Panc1 (cell line): ENCODE data around the gene HLCS.

Source experiments
- CTCF ChIP-seq: fragments of 450-650 bp; IDR thresholded peaks from 2 replicates; pipeline ENCODE4 v1.5.1; 2017; ENCODE audit warnings: mild to moderate bottlenecking
- POLR2AphosphoS5 ChIP-seq: IDR thresholded peaks from 2 replicates; pipeline ENCODE4 v1.6.1; 2012; ENCODE audit warnings: mild to moderate bottlenecking, low read depth, low read length, moderate library complexity
- REST ChIP-seq, 2 experiments: IDR thresholded peaks; 2 replicates each; pipeline ENCODE4 v1.6.1; 2011 to 2012; ENCODE audit warnings: low read depth in 2 of 2, control low read depth in 1 of 2, low read length in 1 of 2, mild to moderate bottlenecking in 1 of 2, moderate library complexity in 1 of 2; ENCODE audit not compliant: insufficient read depth in 1 of 2
- TCF7L2 ChIP-seq: IDR thresholded peaks from 2 replicates; pipeline ENCODE4 v1.6.1; 2011; ENCODE audit warnings: mild to moderate bottlenecking, low read depth, low read length, inconsistent platforms

- TF ChIP-seq POLR2AphosphoS5 = no peak
- TF ChIP-seq CTCF = no peak
- TF ChIP-seq TCF7L2 = no peak
- TF ChIP-seq REST (IDR thresholded peaks at IDR 0.05; ENCODE audit: insufficient read depth in 1 of 2, low read depth in 2 of 2, low read length in 1 of 2) = no peak
These were observed 225.0 kb downstream of the HLCS start for GRCh38 chr21:36741506-36741905.
